ENCODE data around the gene FANCM.
"Not testable (repeated sequence)": the region's sequence is repeated elsewhere in the genome, so short reads cannot be mapped to it uniquely, and the experiment has no call there.

Gene FANCM

GRCh38 chr14:45140661-45141187 is 5.0 kb downstream of the FANCM start:
- no peak for TF ChIP-seq CTCF (IDR thresholded peaks at IDR 0.05; ENCODE audit: control insufficient read depth, extremely low read depth, insufficient read depth)
- no peak for DNase-seq (ENCODE audit: low read depth)
- no peak overlapping the region for H3K4me3 ChIP-seq (ENCODE audit: low read depth, low read length)

- not testable (repeated sequence) for H3K4me3 ChIP-seq (ENCODE audit: low read depth, low read length); DNase-seq (ENCODE audit: low read depth)
Measured at GRCh38 chr14:45142083-45142482, 6.4 kb downstream of the FANCM start.

- no peak overlapping the region for H3K4me3 ChIP-seq (ENCODE audit: low read depth, low read length)
- DNase-seq (ENCODE audit: low read depth) = no peak
- TF ChIP-seq CTCF (IDR thresholded peaks at IDR 0.05; ENCODE audit: control insufficient read depth, extremely low read depth, insufficient read depth) = no peak
Measured at GRCh38 chr14:45144658-45145057, 8.9 kb downstream of the FANCM start.

GRCh38 chr14:45145214-45145613 is 9.5 kb downstream of the FANCM start:
- TF ChIP-seq CTCF (IDR thresholded peaks at IDR 0.05; ENCODE audit: control insufficient read depth, extremely low read depth, insufficient read depth) = no peak
- DNase-seq (ENCODE audit: low read depth) = no peak
- H3K4me3 ChIP-seq (ENCODE audit: low read depth, low read length) = no peak overlapping the region

- H3K4me3 ChIP-seq (ENCODE audit: low read depth, low read length) = no peak overlapping the region
- no peak for DNase-seq (ENCODE audit: low read depth)
- no peak for TF ChIP-seq CTCF (IDR thresholded peaks at IDR 0.05; ENCODE audit: control insufficient read depth, extremely low read depth, insufficient read depth)
Measured at GRCh38 chr14:45149602-45150001, 13.9 kb downstream of the FANCM start.

- TF ChIP-seq CTCF (IDR thresholded peaks at IDR 0.05; ENCODE audit: control insufficient read depth, extremely low read depth, insufficient read depth) = no peak
- DNase-seq (ENCODE audit: low read depth) = no peak
- no peak overlapping the region for H3K4me3 ChIP-seq (ENCODE audit: low read depth, low read length)
Measured at GRCh38 chr14:45150386-45150890, 14.7 kb downstream of the FANCM start.

GRCh38 chr14:45156067-45156466 is 20.3 kb downstream of the FANCM start:
- H3K4me3 ChIP-seq (ENCODE audit: low read depth, low read length) = no peak overlapping the region
- no peak for DNase-seq (ENCODE audit: low read depth)
- no peak for TF ChIP-seq CTCF (IDR thresholded peaks at IDR 0.05; ENCODE audit: control insufficient read depth, extremely low read depth, insufficient read depth)
